ENCODE results near the gene EFNA4. TPM values are rescaled to one million over a fixed set of nuclear protein-coding genes. Genes with fewer than 3 reads are reported as not detected.

Gene EFNA4
- total RNA-seq, 1 experiment from 2014 or later: 7.4 TPM

GRCh38 chr1:155076371-155076770 lies 12.8 kb downstream of the EFNA4 start:
- Mint-ChIP-seq H3K36me3 (ENCODE audit: insufficient read depth, unreplicated experiment) (peaks cover 6% of the 10 kb centered on the region), H3K9me3 (ENCODE audit: unreplicated experiment) (no peaks in the 10 kb centered on the region), H3K27ac (ENCODE audit: low read depth, unreplicated experiment) (no peak overlapping the region), H3K4me3 (ENCODE audit: unreplicated experiment) (no peak overlapping the region), H3K4me1 (ENCODE audit: insufficient read depth, unreplicated experiment) (peaks cover 31% of the 10 kb centered on the region), H3K27me3 (ENCODE audit: insufficient read depth, unreplicated experiment) (peaks cover 22% of the 10 kb centered on the region)
- ChIA-PET POLR2A (interaction anchor here (0.7 to 5.5 kb wide), 6 partner anchors 8 to 184 kb away, joined by 3 to 41 read pairs (median 5); partner anchors contain the start of genes ADAM15, EFNA4 and SLC50A1), CTCF (interaction anchor here (0.9 to 3.6 kb wide), 9 partner anchors 8 to 120 kb away, joined by 3 to 29 read pairs (median 9); partner anchors contain the start of genes ADAM15 and PBXIP1)
- intact Hi-C loops (cut with micrococcal nuclease): no loop called here
- DNase-seq (ENCODE audit: unreplicated experiment): no peak
- no peak for TF ChIP-seq CTCF (IDR thresholded peaks at IDR 0.05; ENCODE audit: unreplicated experiment)
- BruUV-seq (replicated peaks): no TSS peak

- intact Hi-C loops (cut with micrococcal nuclease): no loop called here
- Mint-ChIP-seq H3K27ac (ENCODE audit: low read depth, unreplicated experiment) (no peak overlapping the region), H3K4me3 (ENCODE audit: unreplicated experiment) (peak overlapping the region; percentile 77), H3K9me3 (ENCODE audit: unreplicated experiment) (no peaks in the 10 kb centered on the region), H3K4me1 (ENCODE audit: insufficient read depth, unreplicated experiment) (peaks cover 31% of the 10 kb centered on the region), H3K27me3 (ENCODE audit: insufficient read depth, unreplicated experiment) (peaks cover 30% of the 10 kb centered on the region), H3K36me3 (ENCODE audit: insufficient read depth, unreplicated experiment) (no peaks in the 10 kb centered on the region)
- POLR2A ChIA-PET: interaction anchor here (0.6 to 5.5 kb wide), 5 partner anchors 13 to 170 kb away, joined by 3 to 41 read pairs (median 13); partner anchors contain the start of genes ADAM15, EFNA4 and KRTCAP2
- DNase-seq (ENCODE audit: unreplicated experiment): no peak
- CTCF ChIA-PET: interaction anchor here (0.7 to 3.6 kb wide), 7 partner anchors 9 to 33 kb away, joined by 3 to 29 read pairs (median 5); partner anchors contain the start of gene ADAM15
- no peak for TF ChIP-seq CTCF (IDR thresholded peaks at IDR 0.05; ENCODE audit: unreplicated experiment)
- no TSS peak for BruUV-seq (replicated peaks)
Measured at GRCh38 chr1:155077346-155077745, 13.8 kb downstream of the EFNA4 start.

GRCh38 chr1:155077758-155078445 lies 14.4 kb downstream of the EFNA4 start:
- peak overlapping the region; percentile 3 for H3K27ac Mint-ChIP-seq (ENCODE audit: low read depth, unreplicated experiment)
- POLR2A ChIA-PET: interaction anchor here (0.6 to 5.5 kb wide), 14 partner anchors 9 to 170 kb away, joined by 3 to 41 read pairs (median 6); partner anchors contain the start of genes ADAM15, CKS1B, EFNA4 and FLAD1
- DNase-seq (ENCODE audit: unreplicated experiment): no peak

More at GRCh38 chr1:155077758-155078445, 14.4 kb downstream of the EFNA4 start:
- no TSS peak for BruUV-seq (replicated peaks)
- CTCF ChIA-PET: interaction anchor here (0.6 to 2.0 kb wide), 7 partner anchors 10 to 95 kb away, joined by 3 to 17 read pairs (median 4); partner anchors contain the start of gene KRTCAP2
- Mint-ChIP-seq H3K4me1 (ENCODE audit: insufficient read depth, unreplicated experiment) (peaks cover 33% of the 10 kb centered on the region), H3K9me3 (ENCODE audit: unreplicated experiment) (no peaks in the 10 kb centered on the region), H3K36me3 (ENCODE audit: insufficient read depth, unreplicated experiment) (no peaks in the 10 kb centered on the region), H3K4me3 (ENCODE audit: unreplicated experiment) (peak overlapping the region; percentile 77), H3K27me3 (ENCODE audit: insufficient read depth, unreplicated experiment) (peaks cover 30% of the 10 kb centered on the region)
- intact Hi-C loops (cut with micrococcal nuclease): no loop called here
- TF ChIP-seq CTCF (IDR thresholded peaks at IDR 0.05; ENCODE audit: unreplicated experiment): no peak
